Measurements from ENCODE around the gene TRIP12. TPM values are rescaled to one million over a fixed set of nuclear protein-coding genes. Genes with fewer than 3 reads are reported as not detected.

TRIP12 gene
- total and polyA plus RNA-seq, 4 experiments from 2014 or later, result 14.5 to 224 (median 135) TPM

DNA sequence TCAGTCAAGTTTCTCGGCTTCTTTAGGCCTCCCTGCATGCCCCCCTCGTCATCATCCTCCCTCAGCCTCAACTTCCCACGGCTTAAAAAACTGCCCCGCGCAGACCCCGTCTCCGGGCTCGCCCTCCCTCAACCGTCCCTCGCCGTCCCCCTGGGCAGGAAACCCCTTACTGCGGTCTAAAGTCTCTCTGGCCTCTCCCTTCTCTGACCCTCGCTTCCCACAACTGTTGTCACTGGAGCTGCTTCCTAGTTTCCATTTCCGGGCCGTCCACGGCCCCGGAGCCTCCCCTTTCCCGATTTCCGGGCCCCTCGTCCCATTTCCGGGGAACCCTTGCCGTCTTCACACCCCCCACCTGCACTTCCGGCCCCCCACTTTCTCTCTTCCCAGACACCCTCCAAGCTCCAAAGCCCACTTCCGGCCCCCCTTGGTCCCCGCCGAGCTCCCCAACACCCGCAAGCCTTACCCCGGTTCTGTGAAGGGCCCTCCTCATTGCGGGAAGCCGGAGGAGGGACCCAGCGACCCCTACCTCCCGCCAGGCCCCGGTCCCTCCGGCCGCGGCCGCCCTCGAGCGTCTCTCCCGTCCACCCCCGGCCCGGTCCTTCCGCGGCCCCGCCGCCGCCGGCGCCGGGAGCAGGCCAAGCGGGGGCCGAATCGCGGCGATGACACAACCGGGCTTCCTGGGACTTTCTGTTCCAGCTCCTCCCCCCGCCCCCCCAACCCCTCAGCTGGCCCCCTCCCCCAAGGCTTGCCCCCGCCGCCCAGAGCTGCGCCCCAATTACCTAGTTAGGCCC, 513 bp downstream of the TRIP12 start:
- peak overlapping the region; percentile 91 to 100 (median 98) for H3K27ac Mint-ChIP-seq
- H3K9me3 Mint-ChIP-seq, result peaks cover 0 to 6% (median 0%) of the 10 kb centered on the region in 8 donors
- DNase-seq, result peak; percentile 63 to 78 (median 71)
- peak overlapping the region; percentile 97 for H3K27ac ChIP-seq (ENCODE audit: low read depth, low read length)
- intact Hi-C loops (cut with micrococcal nuclease), result loop anchor here (1.0 to 10.0 kb wide), 5 partner anchors 69 to 1136 kb away; partner anchors contain the start of genes PSMD1, SP140 and SP140L
- H3K27me3 Mint-ChIP-seq, result peaks cover 0 to 4% of the 10 kb centered on the region in 2 donors
- H3K4me3 ChIP-seq (ENCODE audit: low read length in 2 of 2), result peak overlapping the region; percentile 98 to 99
- H3K4me3 Mint-ChIP-seq, result peak overlapping the region; percentile 93 to 100 (median 98)
- peaks cover 8 to 43% of the 10 kb centered on the region in 2 donors for H3K36me3 Mint-ChIP-seq
- peaks cover 30 to 62% (median 39%) of the 10 kb centered on the region in 4 donors for H3K4me1 Mint-ChIP-seq
- H3K4me1 ChIP-seq (ENCODE audit: insufficient read depth, low read length), result peaks cover 43% of the 10 kb centered on the region
- POLR2A ChIA-PET (ENCODE audit: partially characterized antibody), result interaction anchor here (0.6 to 2.6 kb wide), 24 partner anchors 7 to 793 kb away, joined by 3 to 27 read pairs (median 5); no protein-coding TSS in a partner anchor
- CTCF ChIA-PET (ENCODE audit: partially characterized antibody), result interaction anchor here (0.6 to 4.1 kb wide), 10 partner anchors 10 to 140 kb away, joined by 3 to 26 read pairs (median 4); no protein-coding TSS in a partner anchor
- H3K9me3 ChIP-seq (ENCODE audit: control insufficient read depth in 1 of 2, low read length in 2 of 2), result no peaks in the 10 kb centered on the region
- no peaks in the 10 kb centered on the region for H3K27me3 ChIP-seq (ENCODE audit: insufficient read depth, low read length)
- H3K36me3 ChIP-seq (ENCODE audit: insufficient read depth, low read length), result no peaks in the 10 kb centered on the region

DNA sequence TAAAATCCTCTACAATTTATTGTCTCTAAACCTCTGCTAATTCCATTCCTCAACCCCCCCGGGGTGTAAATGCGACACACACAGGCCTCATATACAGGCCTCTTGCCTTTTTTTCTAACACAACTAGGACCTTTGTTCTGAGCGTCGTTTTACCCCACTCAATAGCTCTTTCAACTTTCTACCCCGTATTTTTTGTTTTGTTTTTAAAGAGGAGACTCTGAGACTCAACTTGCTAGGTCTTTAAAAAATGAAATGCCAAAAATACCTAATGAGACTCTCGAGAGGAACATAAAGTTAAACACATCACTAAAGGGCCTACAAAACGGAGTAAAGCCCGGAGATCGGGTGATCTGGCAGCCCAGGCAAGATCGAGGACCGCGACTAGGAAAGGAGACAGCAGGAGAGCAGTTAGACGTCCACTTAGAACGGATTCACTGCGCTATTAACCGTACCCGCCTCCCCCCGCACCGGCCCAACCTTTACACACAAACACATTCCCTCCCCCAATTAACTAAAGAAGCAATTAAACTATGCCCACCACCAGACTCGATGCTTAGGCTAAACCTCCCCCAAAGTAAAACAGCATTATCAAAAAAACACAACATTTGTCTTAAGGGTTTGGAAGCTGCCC, 1.7 kb downstream of the TRIP12 start:
- Mint-ChIP-seq H3K4me3 (peak overlapping the region; percentile 86 to 99 (median 93)), H3K27ac (peak overlapping the region; percentile 88 to 100 (median 94)), H3K36me3 (peaks cover 8 to 45% of the 10 kb centered on the region in 2 donors), H3K27me3 (peaks cover 0 to 4% of the 10 kb centered on the region in 2 donors), H3K4me1 (peaks cover 36 to 67% (median 46%) of the 10 kb centered on the region in 4 donors), H3K9me3 (peaks cover 0 to 6% (median 0%) of the 10 kb centered on the region in 8 donors)
- peak overlapping the region; percentile 79 to 98 for H3K4me3 ChIP-seq (ENCODE audit: low read length in 2 of 2)
- H3K9me3 ChIP-seq (ENCODE audit: control insufficient read depth in 1 of 2, low read length in 2 of 2), result no peaks in the 10 kb centered on the region
- ChIA-PET POLR2A (ENCODE audit: partially characterized antibody) (interaction anchor here (0.6 to 2.3 kb wide), 6 partner anchors 9 to 119 kb away, joined by 3 to 11 read pairs (median 4); no protein-coding TSS in a partner anchor), CTCF (ENCODE audit: partially characterized antibody) (interaction anchor here (1.6 to 4.1 kb wide), 3 partner anchors 9 to 119 kb away, joined by 3 to 26 read pairs (median 14); no protein-coding TSS in a partner anchor)
- H3K4me1 ChIP-seq (ENCODE audit: insufficient read depth, low read length), result peaks cover 54% of the 10 kb centered on the region
- H3K36me3 ChIP-seq (ENCODE audit: insufficient read depth, low read length), result no peaks in the 10 kb centered on the region
- H3K27ac ChIP-seq (ENCODE audit: low read depth, low read length), result peak overlapping the region; percentile 97
- DNase-seq, result peak; percentile 24 to 66 (median 43)
- no peaks in the 10 kb centered on the region for H3K27me3 ChIP-seq (ENCODE audit: insufficient read depth, low read length)
- intact Hi-C loops (cut with micrococcal nuclease), result loop anchor here (1.0 to 10.0 kb wide), 5 partner anchors 10 to 1137 kb away; partner anchors contain the start of genes PSMD1, SP140 and SP140L

DNA sequence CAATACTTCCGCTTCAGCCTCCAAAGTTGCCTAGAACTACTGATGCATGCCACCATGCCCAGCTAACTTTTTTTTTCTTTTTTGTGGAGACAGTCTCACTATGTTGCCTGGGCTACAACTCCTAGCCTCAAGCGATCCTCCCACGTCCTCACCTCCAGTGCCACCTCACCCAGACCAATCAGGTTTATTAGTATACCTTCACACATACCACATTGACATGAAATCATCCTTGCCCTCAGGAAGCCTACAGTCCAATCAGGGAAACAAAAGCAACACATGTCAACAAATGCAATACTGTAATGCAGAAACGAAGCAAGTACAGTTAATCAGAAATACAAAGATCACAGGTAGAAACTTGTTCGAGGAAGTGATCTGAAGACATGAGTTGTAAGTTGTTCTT, 4.0 kb downstream of the TRIP12 start:
- Histone ChIP-seq H3K36me3 (ENCODE audit: insufficient read depth, low read length) (no peaks in the 10 kb centered on the region), H3K4me3 (ENCODE audit: low read length in 2 of 2) (no peak overlapping the region), H3K9me3 (ENCODE audit: control insufficient read depth in 1 of 2, low read length in 2 of 2) (no peaks in the 10 kb centered on the region), H3K27ac (ENCODE audit: low read depth, low read length) (no peak overlapping the region), H3K4me1 (ENCODE audit: insufficient read depth, low read length) (peaks cover 68% of the 10 kb centered on the region), H3K27me3 (ENCODE audit: insufficient read depth, low read length) (no peaks in the 10 kb centered on the region)
- DNase-seq, result no peak
- POLR2A ChIA-PET (ENCODE audit: partially characterized antibody), result no interaction called here
- intact Hi-C loops (cut with micrococcal nuclease), result no loop called here
- Mint-ChIP-seq H3K4me3 (peak overlapping the region in 2 of 8 donors; percentile 13 to 55), H3K9me3 (peaks cover 0 to 6% (median 0%) of the 10 kb centered on the region in 8 donors), H3K36me3 (peaks cover 11 to 49% of the 10 kb centered on the region in 2 donors), H3K27me3 (peaks cover 0 to 4% of the 10 kb centered on the region in 2 donors), H3K4me1 (peaks cover 39 to 76% (median 55%) of the 10 kb centered on the region in 4 donors), H3K27ac (peak overlapping the region; percentile 2 to 100 (median 42))
- CTCF ChIA-PET (ENCODE audit: partially characterized antibody), result no interaction called here

DNA sequence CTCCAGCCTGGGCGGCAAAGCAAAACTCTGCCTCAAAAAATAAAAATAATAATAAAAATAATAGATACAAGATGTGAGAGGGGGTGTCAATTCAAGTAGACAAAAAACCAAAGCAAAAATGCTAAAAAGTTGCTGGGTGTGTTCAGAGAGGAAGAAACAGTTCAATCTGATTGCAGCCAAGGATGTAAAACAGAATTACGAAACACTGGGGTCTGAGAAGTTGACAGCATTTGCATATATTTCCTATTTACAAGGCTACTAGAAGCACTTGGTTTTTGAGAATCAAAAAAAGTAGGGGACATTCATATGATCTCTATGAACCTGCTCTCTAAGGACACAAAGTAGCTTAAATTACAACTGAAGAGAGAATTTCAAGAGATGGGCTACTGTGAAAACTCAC, 7.6 kb downstream of the TRIP12 start:
- no peaks in the 10 kb centered on the region for H3K9me3 Mint-ChIP-seq
- ChIA-PET CTCF (ENCODE audit: partially characterized antibody) (interaction anchor here (6.1 kb wide), 1 partner anchor 111 kb away, joined by 142 read pairs; no protein-coding TSS in a partner anchor), POLR2A (ENCODE audit: partially characterized antibody) (interaction anchor here (1.1 kb wide), 1 partner anchor 7 kb away, joined by 4 read pairs; the partner anchor contains the start of gene TRIP12)
- Histone ChIP-seq H3K9me3 (ENCODE audit: control insufficient read depth in 1 of 2, low read length in 2 of 2) (no peaks in the 10 kb centered on the region), H3K27me3 (ENCODE audit: insufficient read depth, low read length) (no peaks in the 10 kb centered on the region), H3K27ac (ENCODE audit: low read depth, low read length) (no peak overlapping the region), H3K36me3 (ENCODE audit: insufficient read depth, low read length) (no peaks in the 10 kb centered on the region), H3K4me1 (ENCODE audit: insufficient read depth, low read length) (peaks cover 81% of the 10 kb centered on the region), H3K4me3 (ENCODE audit: low read length in 2 of 2) (no peak overlapping the region)
- intact Hi-C loops (cut with micrococcal nuclease), result no loop called here
- H3K4me1 Mint-ChIP-seq, result peaks cover 45 to 81% (median 61%) of the 10 kb centered on the region in 4 donors
- H3K36me3 Mint-ChIP-seq, result peaks cover 11 to 34% of the 10 kb centered on the region in 2 donors
- H3K27me3 Mint-ChIP-seq, result no peaks in the 10 kb centered on the region
- H3K27ac Mint-ChIP-seq, result peak overlapping the region in 4 of 7 donors; percentile 9 to 47 (median 22)
- H3K4me3 Mint-ChIP-seq, result peak overlapping the region in 1 of 8 donors; percentile 2
- DNase-seq, result no peak

DNA sequence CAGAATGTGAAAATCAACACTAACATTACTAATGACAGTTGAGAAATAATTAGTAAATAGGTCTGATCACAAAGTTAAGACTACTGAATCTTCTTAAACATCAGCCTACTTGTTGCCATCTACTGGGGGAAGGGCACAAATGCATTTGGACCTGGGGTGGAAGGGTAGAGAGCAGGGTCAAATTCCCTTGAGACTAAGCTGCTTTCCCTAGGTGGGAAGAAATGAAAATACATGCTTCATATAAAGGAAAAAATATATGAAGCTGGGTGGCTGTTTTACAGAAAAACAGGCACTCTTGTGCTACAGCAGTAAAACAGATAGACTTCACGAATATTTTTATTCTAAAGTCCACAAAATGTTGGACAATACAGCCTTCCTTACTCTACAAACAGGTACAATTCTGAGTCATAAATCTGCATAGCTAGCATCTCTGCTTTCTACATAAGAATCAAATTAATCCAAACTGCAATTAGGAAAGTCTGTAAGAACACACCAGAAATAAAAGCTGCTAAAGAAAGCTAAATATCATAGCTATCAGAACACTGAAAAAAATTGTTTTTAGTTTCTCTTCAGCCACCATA, 10.9 kb downstream of the TRIP12 start:
- peaks cover 32 to 60% (median 43%) of the 10 kb centered on the region in 4 donors for H3K4me1 Mint-ChIP-seq
- peak overlapping the region in 4 of 8 donors; percentile 17 to 43 (median 30) for H3K4me3 Mint-ChIP-seq
- ChIA-PET CTCF (ENCODE audit: partially characterized antibody) (interaction anchor here (0.8 to 6.1 kb wide), 25 partner anchors 8 to 700 kb away, joined by 3 to 142 read pairs (median 5); partner anchors contain the start of genes FBXO36 and TRIP12), POLR2A (ENCODE audit: partially characterized antibody) (interaction anchor here (1.2 to 4.0 kb wide), 4 partner anchors 8 to 110 kb away, joined by 6 to 27 read pairs (median 10); partner anchors contain the start of genes FBXO36 and TRIP12)
- no peaks in the 10 kb centered on the region for H3K27me3 Mint-ChIP-seq
- Histone ChIP-seq H3K27ac (ENCODE audit: low read depth, low read length) (peak overlapping the region; percentile 2), H3K4me1 (ENCODE audit: insufficient read depth, low read length) (peaks cover 65% of the 10 kb centered on the region), H3K9me3 (ENCODE audit: control insufficient read depth in 1 of 2, low read length in 2 of 2) (no peaks in the 10 kb centered on the region), H3K36me3 (ENCODE audit: insufficient read depth, low read length) (peaks cover 4% of the 10 kb centered on the region), H3K4me3 (ENCODE audit: low read length in 2 of 2) (no peak overlapping the region), H3K27me3 (ENCODE audit: insufficient read depth, low read length) (no peaks in the 10 kb centered on the region)
- intact Hi-C loops (cut with micrococcal nuclease), result loop anchor here (1.0 kb wide), 2 partner anchors 9 to 110 kb away; no protein-coding TSS in a partner anchor
- H3K27ac Mint-ChIP-seq, result peak overlapping the region in 6 of 7 donors; percentile 28 to 78 (median 48)
- H3K9me3 Mint-ChIP-seq, result no peaks in the 10 kb centered on the region
- peaks cover 8 to 22% of the 10 kb centered on the region in 2 donors for H3K36me3 Mint-ChIP-seq
- DNase-seq, result peak in 4 of 5 donors; percentile 22 to 35 (median 30)

DNA sequence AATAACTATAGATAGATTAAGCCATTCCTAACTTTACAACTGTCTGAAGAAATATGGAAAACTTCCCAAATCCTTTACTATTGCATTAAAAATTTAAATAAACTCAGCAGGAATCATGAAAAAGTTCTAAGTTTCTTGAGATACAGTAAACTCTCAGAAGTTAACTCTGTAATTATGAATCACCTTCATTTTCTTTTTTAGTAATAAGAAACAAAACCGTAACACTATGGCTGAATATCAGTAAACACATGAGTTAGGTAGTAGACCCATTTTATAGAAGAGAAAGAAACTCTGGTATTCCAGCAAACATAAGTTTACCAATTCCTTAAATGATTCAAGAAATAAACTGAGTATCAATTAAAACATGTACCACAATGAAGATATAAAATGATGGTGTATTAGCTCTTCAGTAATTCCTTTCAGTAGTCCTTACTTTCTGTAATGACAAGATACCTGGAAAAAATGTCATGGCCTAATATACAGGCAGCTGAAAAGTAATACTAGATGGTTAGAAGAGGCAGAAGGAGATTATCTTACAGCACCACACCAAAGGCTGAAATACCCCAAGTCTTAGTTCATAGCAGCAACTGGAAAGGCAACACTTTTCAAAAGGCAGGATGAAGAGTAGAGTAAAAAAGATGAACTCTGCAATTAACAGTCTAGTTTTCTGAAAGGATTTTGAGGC, 11.5 kb downstream of the TRIP12 start:
- POLR2A ChIA-PET (ENCODE audit: partially characterized antibody), result interaction anchor here (1.2 to 4.0 kb wide), 4 partner anchors 9 to 109 kb away, joined by 6 to 27 read pairs (median 10); partner anchors contain the start of genes FBXO36 and TRIP12
- H3K4me1 Mint-ChIP-seq, result peaks cover 35 to 62% (median 46%) of the 10 kb centered on the region in 4 donors
- no peaks in the 10 kb centered on the region for H3K9me3 ChIP-seq (ENCODE audit: control insufficient read depth in 1 of 2, low read length in 2 of 2)
- no peak overlapping the region for H3K4me3 ChIP-seq (ENCODE audit: low read length in 2 of 2)
- no peaks in the 10 kb centered on the region for H3K9me3 Mint-ChIP-seq
- peaks cover 12 to 27% of the 10 kb centered on the region in 2 donors for H3K36me3 Mint-ChIP-seq
- CTCF ChIA-PET (ENCODE audit: partially characterized antibody), result interaction anchor here (0.7 to 6.1 kb wide), 22 partner anchors 8 to 157 kb away, joined by 3 to 142 read pairs (median 5); partner anchors contain the start of genes FBXO36 and TRIP12
- peak overlapping the region in 6 of 7 donors; percentile 3 to 78 (median 28) for H3K27ac Mint-ChIP-seq
- no peak for DNase-seq
- H3K4me3 Mint-ChIP-seq, result peak overlapping the region in 3 of 8 donors; percentile 8 to 50 (median 42)
- peaks cover 4% of the 10 kb centered on the region for H3K36me3 ChIP-seq (ENCODE audit: insufficient read depth, low read length)
- no peaks in the 10 kb centered on the region for H3K27me3 Mint-ChIP-seq
- H3K4me1 ChIP-seq (ENCODE audit: insufficient read depth, low read length), result peaks cover 62% of the 10 kb centered on the region
- H3K27me3 ChIP-seq (ENCODE audit: insufficient read depth, low read length), result no peaks in the 10 kb centered on the region
- intact Hi-C loops (cut with micrococcal nuclease), result loop anchor here (1.0 kb wide), 2 partner anchors 10 to 109 kb away; no protein-coding TSS in a partner anchor
- H3K27ac ChIP-seq (ENCODE audit: low read depth, low read length), result peak overlapping the region; percentile 2

All from CD4-positive, alpha-beta memory T cell (primary cell).